Activated CD4-positive, CD25-positive, alpha-beta regulatory T cell (primary cell): Measurements from ENCODE around the gene FN3K.

ENCODE experiments used
- DNase-seq, 4 experiments: peaks; one replicate each; lab custom pipeline; 2025; lab: John Stamatoyannopoulos, UW

FN3K gene

GRCh38 chr17:82703935-82704865, 31.2 kb upstream of the FN3K start:
- no peak for DNase-seq

- DNase-seq: no peak
These were observed 30.5 kb upstream of the FN3K start for GRCh38 chr17:82704886-82705285.

GRCh38 chr17:82705756-82706155, 29.7 kb upstream of the FN3K start:
- DNase-seq: no peak

GRCh38 chr17:82709024-82709675, 26.3 kb upstream of the FN3K start:
- DNase-seq: no peak

GRCh38 chr17:82709676-82710498, 25.5 kb upstream of the FN3K start:
- no peak for DNase-seq

- no peak for DNase-seq
These were observed 24.7 kb upstream of the FN3K start for GRCh38 chr17:82710499-82711232.

- DNase-seq: no peak
These were observed 22.2 kb upstream of the FN3K start for GRCh38 chr17:82713071-82713723.

- peak; percentile 76 to 94 (median 84) for DNase-seq
These were observed 19.0 kb upstream of the FN3K start, which contains the start of gene FN3KRP for GRCh38 chr17:82716203-82717010. Gene FN3KRP, plus strand, starts transcription at chr17:82716706. Its CDS starts 50 bp downstream, at chr17:82716756.

- DNase-seq: no peak
These were observed 16.3 kb upstream of the FN3K start for GRCh38 chr17:82718986-82719685.

GRCh38 chr17:82720204-82720603, 15.2 kb upstream of the FN3K start:
- no peak for DNase-seq

- DNase-seq: no peak
These were observed 12.9 kb upstream of the FN3K start for GRCh38 chr17:82722341-82723013.

GRCh38 chr17:82723169-82723807, 12.1 kb upstream of the FN3K start:
- no peak for DNase-seq

- DNase-seq: no peak
These were observed 9.0 kb upstream of the FN3K start for GRCh38 chr17:82726427-82726826.

- DNase-seq: no peak
These were observed 5.7 kb upstream of the FN3K start for GRCh38 chr17:82729479-82730260.

- DNase-seq: no peak
These were observed 3.2 kb upstream of the FN3K start for GRCh38 chr17:82732118-82732743.

- DNase-seq: no peak
These were observed 1.2 kb downstream of the FN3K start for GRCh38 chr17:82736511-82737185.
